NB4 (cell line): ENCODE results near the gene ACRV1.

Experiments
- DNase-seq: peaks from one replicate; pipeline ENCODE4 v3.0.0; 2010; ENCODE audit warnings: low read depth
- H3K4me3 ChIP-seq: one replicate; pipeline ENCODE4 v1.5.1; 2011; ENCODE audit warnings: mild to moderate bottlenecking, low read depth, low read length, moderate library complexity
- CTCF ChIP-seq: IDR thresholded peaks from one replicate; pipeline ENCODE4 v1.5.1; 2012; ENCODE audit warnings: low read depth, low read length
- MAX ChIP-seq: IDR thresholded peaks from 2 replicates; pipeline ENCODE4 v1.6.1; 2011; ENCODE audit warnings: low read depth, low read length
- MYC ChIP-seq: IDR thresholded peaks from 2 replicates; pipeline ENCODE4 v1.6.1; 2011; ENCODE audit warnings: low read depth, low read length
- POLR2A ChIP-seq: IDR thresholded peaks from 2 replicates; pipeline ENCODE4 v1.6.1; 2011; ENCODE audit warnings: mild to moderate bottlenecking; ENCODE audit not compliant: insufficient read length; ENCODE audit errors: extremely low read depth

Gene ACRV1

GRCh38 chr11:125649465-125650166 lies 31.0 kb downstream of the ACRV1 start:
- TF ChIP-seq CTCF: no peak
- TF ChIP-seq MAX: no peak
- no peak for TF ChIP-seq POLR2A
- TF ChIP-seq MYC: no peak
- H3K4me3 ChIP-seq: no peak overlapping the region
- DNase-seq: no peak

GRCh38 chr11:125645871-125646270 lies 34.8 kb downstream of the ACRV1 start:
- no peak for DNase-seq
- no peak for TF ChIP-seq CTCF
- TF ChIP-seq MAX: no peak
- TF ChIP-seq POLR2A: no peak
- TF ChIP-seq MYC: no peak
- H3K4me3 ChIP-seq: no peak overlapping the region

- no peak overlapping the region for H3K4me3 ChIP-seq
- TF ChIP-seq CTCF: no peak
- TF ChIP-seq POLR2A: no peak
- TF ChIP-seq MAX: no peak
- no peak for TF ChIP-seq MYC
- DNase-seq: no peak
These were observed 42.3 kb downstream of the ACRV1 start for GRCh38 chr11:125638315-125638714.

GRCh38 chr11:125637840-125638239 lies 42.8 kb downstream of the ACRV1 start:
- no peak for DNase-seq
- H3K4me3 ChIP-seq: no peak overlapping the region
- no peak for TF ChIP-seq MYC
- TF ChIP-seq POLR2A: no peak
- no peak for TF ChIP-seq MAX
- no peak for TF ChIP-seq CTCF

- TF ChIP-seq MYC: no peak
- TF ChIP-seq CTCF: no peak
- no peak for TF ChIP-seq POLR2A
- no peak for TF ChIP-seq MAX
- DNase-seq: no peak
- peak overlapping the region; percentile 91 for H3K4me3 ChIP-seq
These were observed 53.3 kb downstream of the ACRV1 start for GRCh38 chr11:125627236-125627910.
